HG03196 (cell line): Measurements from ENCODE around the gene SLC8A1.

Experiments used
- ATAC-seq: cut with Tn5 transposase; IDR thresholded peaks from one replicate; pipeline ENCODE4 v1.9.1; 2021; ENCODE audit not compliant: unreplicated experiment

The SLC8A1 gene

DNA sequence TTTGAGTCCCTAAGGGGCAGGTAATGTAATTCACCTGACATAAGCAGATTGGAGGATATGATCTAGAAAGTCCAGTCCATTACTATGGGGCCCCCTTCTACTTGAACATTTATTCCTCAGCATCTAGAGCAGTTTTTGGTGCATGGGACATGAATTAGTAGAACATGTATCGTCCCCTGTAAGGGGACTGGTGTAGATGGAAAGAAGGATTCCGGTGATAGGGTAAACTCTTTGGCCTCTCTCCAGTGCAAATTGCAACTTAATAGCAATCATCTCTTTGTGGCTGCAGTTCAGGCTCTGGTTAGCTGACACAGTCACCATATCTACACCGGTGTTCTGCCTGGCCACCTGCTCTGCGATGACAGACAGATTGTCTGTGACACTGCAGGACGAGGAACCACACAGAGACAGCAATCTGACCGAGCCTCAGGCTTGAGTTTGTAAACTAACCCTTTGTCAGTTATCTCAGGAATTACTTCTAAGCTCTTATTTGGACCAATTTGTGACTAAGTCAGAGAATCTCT is 6.4 kb upstream of the SLC8A1 start:
- no peak for ATAC-seq

DNA sequence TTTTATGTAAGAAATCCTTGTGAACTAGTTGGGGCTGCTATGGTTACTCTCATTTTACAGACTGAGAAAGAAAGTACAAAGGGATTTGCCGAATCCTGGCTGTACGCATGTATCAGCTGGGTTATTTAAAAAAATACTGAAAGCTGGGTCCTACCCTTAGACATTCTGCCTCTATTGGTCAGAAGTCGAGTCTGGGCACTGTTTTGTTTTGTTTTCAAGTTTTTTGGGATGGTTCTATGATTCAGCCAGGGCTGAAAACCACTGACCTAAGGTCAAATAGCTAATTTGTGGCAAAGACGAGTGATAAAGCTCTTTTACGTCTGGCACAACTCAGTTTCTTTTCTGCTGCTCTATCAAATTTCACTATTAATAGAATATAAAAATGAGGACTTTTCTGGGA is 5.9 kb upstream of the SLC8A1 start:
- no peak for ATAC-seq

DNA sequence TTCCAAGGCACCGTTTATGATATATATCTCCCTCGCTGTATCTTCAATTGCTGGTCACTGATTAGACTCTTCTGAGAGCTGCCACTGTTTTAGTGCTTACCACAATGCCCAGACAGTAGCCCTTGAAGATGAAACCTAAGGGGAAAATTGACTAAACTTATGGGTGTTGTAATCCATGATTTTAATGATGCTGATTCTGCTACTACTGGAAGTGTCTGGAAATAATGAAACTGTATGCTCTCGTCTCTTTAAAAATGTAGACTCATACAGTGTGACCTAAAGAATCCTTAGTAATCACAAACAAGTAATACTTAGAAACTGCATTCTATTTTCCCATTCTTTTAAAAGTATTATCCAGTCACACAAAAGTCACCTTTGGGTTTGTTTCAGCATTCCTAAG is 5.5 kb upstream of the SLC8A1 start:
- ATAC-seq = no peak

DNA sequence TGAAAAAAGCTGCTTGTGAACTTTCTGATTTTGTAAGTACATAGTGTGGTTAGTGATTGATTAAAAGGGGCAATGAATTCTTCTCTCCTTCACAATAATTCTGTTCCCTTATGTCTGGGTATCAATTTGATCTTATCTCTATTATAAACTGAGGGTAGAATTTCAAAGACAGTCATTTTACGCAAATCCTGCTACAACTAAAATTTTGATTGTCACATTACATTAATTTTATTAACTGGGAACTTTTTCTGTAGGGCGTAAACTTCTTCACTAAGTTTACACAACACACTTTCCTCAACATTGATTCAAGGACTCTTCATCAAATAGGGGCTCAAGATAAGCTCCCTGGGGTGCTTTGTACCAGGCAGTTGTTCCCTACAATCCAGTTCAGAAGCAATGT is 5.0 kb upstream of the SLC8A1 start:
- ATAC-seq = no peak

DNA sequence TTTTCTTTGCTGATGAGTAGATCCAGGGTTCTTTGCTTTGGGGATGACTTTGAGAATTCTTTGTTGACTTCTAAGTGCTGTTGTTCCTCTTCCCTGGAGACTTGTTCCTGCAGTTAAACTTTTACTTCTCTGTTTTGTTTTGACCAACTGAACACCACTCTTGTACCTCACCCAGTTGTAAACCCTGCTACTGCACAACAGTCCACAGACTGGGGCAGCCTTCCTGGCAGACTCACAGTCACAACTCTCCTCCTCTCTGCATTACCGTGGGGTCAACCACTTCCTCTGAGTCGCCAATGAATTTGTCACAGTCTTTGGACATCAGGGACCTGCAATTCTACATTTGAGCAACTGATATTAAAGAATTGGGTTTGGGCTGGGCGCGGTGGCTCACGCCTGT is 3.8 kb upstream of the SLC8A1 start:
- no peak for ATAC-seq

DNA sequence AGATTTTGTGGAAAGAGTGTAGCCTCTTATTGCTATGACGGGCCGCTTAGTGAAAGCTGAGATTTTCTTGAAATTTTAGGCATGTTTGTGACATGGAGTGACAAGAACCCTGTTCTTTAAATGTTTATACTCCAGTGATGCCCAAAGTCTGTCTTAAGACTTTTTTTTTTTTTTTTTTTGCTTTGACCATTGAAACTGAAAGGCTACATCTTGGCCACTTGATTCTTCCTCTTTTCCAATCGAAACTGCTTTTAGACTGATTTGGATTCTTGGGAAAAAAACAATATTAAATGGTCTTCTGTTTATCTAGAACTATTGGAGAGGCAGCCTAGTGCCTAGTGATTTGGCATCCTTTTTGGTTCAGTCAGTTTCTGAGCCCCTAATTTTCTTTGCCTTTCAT is 2.4 kb upstream of the SLC8A1 start:
- no peak for ATAC-seq

DNA sequence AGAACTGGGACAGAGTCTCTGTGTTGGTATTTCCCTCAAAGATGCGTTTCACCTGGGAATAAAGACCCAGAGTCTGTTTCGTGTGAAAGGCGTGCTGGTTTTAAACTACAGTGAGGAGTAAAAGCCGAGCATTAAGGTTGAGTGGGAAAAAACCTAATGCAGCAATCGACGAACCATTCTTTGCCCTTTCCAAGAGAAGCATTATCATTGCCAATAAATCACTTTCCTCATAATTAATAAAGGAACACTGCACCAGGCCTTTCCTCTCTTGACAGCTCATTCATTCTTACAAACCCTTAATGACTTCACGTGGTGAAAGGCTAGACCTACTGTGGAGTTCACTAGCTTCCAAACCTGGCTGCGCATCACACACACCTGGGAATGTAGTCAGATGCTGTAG is 896 bp upstream of the SLC8A1 start:
- ATAC-seq = no peak

DNA sequence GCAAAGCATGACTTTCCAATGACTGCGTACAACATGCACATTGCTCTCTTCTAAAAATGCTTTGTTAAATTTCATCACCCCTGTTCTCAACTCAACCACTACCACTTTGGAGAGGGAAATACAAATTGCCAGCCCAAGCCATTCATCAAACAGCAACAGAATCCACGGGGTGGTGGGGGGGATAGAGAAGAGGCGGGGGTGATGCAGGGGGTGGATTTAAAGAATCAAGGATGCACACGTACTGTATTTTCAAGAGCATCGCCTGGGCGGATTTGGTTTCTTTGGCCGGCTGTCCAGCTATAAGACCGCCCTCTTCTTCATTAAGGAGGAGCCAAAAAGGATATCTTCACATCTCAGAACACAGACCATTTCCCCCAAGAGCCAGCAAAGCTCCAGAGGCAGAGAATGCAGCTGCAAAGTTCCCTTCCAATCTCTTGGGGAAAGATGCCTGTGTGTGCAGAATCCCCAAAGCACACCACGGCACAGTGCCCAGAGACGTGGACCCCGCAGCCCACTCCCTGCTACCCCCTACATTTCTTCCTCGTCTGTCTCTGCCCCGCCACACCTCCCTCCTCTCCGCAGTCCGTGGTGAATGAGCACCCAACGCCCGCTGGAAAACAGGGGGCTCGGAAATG is 977 bp downstream of the SLC8A1 start:
- ATAC-seq = no peak

DNA sequence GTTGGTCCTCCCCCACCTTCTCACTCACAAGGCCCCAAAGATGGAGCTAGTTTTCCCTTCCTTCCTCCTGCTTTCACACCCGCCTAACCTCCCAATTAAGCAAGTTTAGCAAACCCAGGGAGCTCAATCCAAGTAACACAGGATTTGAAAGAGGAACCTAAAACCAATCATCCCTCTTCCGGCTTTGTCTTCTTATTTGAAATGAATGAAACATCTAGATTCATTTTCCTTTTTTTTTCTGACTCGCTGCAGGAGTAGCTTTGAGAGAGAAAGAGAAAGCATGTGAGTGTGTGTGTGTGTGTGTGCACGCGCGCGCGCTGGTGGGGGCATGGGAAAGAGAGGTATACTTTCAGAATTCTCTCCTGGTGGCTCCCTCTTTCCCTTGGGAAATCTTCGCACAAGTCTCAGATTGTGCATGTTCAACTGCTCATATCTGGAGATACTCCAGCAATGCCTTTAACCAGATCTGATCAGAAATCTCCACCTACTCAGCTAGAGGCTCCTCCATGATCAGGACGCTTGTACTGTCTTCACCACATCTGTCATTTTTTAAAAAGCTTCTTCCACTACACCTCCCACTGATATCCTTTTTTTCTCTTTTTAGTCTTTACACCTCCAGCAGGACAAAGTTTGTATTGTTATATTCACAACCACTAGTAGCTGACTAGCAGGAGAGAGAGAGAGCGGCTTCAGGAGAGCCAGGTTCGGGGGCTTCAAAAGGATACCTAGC is 1.7 kb downstream of the SLC8A1 start:
- no peak for ATAC-seq

DNA sequence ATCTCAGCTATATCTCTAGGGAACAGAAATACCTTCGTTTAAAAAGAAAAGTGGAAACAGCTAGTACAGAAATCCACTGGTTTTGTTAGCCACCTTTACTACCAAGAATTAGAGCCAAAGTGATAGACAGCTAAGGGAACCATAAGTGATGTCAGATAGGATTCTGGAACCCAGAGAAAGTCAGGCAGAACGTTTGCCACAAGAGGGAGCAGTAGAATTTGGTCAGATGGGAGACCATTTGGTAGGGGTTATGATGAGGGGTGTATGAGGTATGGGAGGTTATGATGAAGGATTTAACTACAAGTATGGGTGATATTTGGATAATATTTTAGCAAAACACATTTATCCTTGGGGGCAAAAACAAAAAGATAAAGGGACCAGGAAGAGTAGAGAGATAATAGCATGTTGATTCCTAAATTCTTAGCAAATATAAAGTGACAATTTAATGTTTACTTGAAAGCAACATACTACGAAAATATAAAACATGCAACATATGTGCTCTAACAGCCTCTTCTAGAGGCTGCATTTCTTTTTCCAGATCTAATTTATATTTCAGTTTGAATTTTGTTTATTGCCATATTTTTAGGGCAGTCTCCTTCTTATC is 3.3 kb downstream of the SLC8A1 start:
- no peak for ATAC-seq

DNA sequence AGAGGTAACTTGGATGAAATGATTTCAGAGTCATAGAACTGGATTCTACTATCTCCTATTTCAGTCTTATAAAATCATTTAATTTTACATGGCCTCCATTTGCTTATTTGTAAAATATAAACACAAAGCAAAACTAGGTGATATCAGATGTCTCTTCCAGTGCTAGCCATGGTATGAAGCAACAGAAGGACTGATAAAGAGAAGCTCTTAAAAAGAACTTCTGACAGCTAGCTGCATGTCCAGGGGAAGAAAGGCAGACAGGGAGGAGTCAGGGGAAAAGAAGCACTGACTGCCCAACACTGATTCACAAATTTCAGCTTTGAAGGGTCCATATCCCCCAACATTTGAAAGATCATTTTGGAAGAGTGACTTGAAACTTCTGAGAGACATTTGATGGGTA is 6.4 kb downstream of the SLC8A1 start:
- no peak for ATAC-seq

DNA sequence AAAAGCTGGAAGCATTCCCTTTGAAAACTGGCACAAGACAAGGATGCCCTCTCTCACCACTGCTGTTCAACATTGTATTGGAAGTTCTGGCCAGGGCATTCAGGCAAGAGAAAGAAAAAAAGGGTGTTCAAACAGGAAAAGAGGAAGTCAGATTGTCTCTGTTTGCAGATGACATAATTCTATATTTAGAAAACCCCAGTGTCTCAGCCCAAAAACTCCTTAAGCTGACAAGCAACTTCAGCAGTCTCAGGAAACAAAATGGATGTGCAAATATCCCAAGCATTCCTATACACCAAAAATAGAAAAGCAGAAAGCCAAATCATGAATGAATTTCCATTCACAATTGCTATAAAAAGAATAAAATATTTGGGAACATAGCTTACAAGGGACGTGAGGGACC is 11.1 kb downstream of the SLC8A1 start:
- ATAC-seq = no peak

DNA sequence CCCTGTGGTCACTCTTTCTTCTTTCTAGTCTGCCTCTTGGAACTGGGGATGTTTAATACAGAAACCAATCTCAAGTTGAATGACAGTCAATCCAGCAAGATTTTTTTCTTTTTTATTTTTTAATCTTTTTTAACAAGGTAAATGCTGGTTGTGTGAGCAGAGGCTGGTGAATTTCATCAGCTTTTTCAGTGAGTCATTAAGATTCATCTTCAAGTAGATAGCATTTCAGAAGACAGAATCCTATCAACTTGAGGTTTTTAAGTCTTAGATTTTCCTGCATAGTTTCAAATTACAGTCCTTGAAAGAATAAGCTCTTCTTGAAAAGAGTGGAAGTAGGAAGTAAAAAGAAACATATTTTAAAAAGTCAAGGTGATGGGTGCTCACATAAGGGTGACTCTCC is 12.4 kb downstream of the SLC8A1 start:
- ATAC-seq = no peak

DNA sequence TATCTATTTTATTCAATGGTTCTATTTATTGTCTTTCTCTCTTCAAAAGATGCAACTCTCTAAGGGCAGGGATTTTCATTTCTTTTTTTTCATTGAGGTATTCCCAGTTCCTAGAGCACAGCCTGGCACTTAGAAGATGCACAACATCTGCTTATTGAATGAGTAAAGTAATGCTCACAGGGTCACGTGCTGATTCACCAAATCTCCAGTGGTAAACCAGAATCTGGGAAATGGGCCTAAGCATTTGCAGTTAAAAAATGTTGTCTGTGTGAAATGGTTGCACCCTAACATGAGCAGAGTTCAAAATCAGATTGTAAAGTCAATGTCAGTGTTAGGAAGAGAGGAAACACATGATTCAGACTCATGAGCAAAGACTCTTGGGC is 15.8 kb downstream of the SLC8A1 start:
- ATAC-seq = no peak

DNA sequence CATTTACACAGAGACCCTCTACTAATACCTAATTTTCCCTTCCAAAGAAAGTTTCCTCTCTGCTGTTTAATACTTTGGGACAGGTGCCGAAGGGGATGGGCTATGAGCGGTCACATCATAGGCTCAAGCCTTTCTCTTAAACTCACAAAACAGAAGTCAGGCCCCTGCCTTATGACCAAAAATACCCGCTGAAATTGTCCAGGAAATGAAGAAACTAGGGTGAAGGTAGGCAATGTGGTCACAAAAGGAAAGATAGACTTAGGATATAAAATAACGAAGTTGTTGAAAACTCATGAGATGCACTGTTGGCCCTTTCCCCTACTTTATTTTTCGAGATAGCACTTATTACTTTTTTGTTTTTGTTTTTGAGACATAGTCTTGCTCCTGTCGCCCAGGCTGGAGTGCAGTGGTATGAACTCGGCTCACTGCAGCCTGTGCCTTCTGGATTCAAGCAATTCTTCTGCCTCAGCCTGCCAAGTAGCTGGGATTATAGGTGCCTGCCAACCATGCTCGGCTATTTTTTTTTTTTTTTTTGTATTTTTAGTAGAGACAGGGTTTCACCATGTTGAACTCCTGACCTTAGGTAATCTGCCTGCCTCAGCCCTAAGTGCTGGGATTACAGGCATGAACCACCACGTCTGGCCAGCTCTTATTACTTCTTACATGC is 16.3 kb downstream of the SLC8A1 start:
- ATAC-seq = no peak

DNA sequence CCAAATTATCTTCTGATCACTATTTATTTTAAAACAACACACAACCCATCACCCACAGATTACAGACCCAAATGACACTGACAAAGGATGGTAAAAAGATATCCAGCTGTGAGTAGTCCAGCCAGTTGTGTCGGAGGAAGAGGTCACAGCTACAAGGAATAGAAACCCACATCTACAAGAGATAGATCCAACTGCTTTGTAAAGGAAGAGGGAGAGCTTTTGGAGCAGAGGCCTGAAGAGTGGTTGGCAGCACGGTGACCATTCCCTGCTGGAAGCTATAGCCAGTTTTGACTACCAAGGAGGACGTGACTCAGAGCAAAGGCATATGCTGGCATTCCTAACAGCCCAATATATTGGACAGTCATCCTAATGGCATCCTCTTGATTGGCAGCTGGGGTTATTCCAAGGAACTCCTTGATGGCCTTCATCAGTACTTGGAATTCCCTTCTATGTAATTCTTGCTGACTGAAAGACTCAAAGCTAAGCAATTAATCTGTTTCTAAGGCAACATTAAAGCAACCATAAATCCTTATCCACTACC is 17.1 kb downstream of the SLC8A1 start:
- no peak for ATAC-seq

DNA sequence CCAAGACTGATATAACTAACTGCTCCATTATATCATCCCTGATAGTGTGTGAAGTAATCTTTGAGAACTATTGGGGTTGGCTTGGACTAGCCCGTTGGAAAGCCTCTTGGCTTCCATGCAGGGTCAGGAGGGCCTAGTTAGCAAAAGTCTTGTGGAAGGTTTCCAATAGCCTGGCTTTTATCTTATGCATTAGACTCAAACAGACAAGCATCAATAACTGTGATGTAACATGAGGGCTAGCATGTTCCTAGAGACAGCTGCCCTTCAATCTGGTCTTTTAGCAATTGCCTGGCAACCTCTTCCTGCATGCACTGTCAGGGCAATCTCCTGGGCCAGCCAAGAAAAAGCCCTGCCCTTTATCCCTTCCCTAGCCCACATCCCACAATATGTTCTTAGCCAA is 18.2 kb downstream of the SLC8A1 start:
- ATAC-seq = no peak

DNA sequence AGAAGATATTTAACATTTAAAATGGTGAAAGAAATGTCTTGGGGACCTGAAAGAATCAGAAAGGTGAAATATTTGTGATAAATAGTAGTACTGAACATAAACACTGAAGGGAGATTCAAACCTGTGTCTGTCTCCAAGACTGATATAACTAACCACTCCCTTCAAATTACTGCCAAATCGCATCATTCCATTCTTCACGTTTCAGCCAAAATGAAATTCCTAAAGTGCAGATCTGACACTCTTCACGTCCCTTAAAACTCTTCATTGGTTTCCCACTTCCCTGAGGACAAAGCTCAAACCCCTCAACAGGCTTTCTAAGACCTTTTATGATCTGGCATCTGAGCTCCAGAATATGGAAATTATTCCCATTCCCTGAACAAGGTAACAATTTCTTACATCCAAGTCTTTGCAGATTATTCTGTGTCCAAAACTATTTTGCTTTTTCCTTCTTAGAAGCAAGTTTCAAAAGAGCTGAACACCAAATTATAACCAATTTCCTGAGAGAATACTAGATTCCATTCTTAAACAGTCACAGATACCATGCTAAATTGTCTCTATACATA is 18.9 kb downstream of the SLC8A1 start:
- no peak for ATAC-seq

DNA sequence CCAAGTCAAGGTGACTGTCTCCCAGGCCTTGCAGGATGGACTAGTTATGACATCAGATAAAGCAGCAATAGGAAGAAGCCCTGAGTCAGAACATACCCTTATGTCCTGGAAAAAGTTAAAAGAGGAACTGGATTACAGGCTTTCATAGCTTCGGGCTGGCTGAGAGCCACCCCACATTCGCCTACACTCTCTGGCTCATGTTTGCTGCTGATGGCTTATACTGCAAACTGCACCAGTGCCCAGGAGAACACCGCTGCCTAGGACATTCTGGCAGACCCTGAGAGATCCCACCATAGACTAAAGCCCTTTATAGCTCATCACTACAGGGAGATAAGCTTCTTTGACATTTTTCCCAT is 20.3 kb downstream of the SLC8A1 start:
- no peak for ATAC-seq

DNA sequence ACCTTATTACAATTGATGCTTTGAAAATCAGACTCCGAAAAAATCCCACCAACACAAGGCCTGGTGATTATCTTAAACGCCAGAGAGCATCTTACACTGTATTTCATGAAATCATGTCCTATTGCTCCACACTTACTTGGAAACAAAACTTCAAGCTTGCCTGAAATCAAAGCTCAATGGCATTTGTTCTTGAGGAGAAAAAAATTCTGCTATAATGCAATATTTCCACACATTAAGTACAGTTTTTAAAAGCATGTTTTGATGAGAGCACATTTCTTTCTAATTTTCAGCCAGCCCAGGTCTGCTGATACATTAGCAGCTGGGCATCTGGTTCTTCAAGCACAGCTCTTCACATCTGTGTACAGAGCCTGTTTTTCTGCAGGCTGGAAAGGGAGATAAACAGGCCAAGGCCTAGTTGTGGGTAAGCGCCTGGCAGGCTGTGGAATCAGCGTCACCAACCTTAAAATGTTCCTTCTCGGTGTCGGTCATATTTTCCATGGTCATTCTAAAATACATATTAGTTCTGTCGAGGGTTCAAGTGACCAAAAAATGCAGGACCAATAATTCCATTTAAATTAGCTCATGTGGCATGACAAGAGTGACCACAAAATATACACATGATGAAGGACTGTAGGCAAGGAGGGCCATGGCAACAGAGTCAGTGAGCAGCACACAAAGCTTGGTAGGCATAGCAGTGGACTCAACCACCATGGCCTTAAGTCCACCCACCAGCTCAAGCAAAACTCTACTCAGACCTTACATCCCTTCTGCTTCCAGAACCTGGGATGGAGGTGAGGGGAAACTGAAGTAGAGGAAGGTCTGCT is 20.9 kb downstream of the SLC8A1 start:
- no peak for ATAC-seq

DNA sequence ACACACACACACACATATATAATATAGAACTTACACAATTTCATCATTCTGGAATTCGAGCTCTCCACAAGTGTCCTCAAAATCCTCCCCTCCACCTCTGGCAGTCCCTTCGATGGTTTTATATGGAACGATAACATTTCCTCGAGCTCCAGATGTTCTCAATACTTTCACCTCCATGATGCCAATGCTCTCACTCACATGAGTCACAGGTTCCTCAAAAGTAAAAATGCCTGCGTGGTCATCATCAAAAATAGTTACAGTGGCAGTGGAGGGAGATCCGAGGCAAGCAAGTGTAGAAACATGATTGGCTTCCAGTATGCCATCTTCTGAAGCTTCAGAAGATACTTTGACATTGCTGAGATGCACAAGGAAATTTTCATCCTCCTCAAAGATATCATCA is 23.5 kb downstream of the SLC8A1 start:
- no peak for ATAC-seq
